GM21360 (cell line): ENCODE data around the gene ZBTB2.

Experiments used
- ATAC-seq: cut with Tn5 transposase; IDR thresholded peaks from one replicate; pipeline ENCODE4 v1.9.1; 2021; ENCODE audit warnings: mild to moderate bottlenecking, moderate library complexity; ENCODE audit not compliant: unreplicated experiment

ZBTB2 gene, protein sequence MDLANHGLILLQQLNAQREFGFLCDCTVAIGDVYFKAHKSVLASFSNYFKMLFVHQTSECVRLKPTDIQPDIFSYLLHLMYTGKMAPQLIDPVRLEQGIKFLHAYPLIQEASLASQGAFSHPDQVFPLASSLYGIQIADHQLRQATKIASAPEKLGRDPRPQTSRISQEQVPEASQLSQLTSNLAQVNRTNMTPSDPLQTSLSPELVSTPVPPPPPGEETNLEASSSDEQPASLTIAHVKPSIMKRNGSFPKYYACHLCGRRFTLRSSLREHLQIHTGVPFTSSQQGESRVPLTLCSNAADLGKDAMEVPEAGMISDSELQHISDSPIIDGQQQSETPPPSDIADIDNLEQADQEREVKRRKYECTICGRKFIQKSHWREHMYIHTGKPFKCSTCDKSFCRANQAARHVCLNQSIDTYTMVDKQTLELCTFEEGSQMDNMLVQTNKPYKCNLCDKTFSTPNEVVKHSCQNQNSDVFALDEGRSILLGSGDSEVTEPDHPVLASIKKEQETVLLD

DNA sequence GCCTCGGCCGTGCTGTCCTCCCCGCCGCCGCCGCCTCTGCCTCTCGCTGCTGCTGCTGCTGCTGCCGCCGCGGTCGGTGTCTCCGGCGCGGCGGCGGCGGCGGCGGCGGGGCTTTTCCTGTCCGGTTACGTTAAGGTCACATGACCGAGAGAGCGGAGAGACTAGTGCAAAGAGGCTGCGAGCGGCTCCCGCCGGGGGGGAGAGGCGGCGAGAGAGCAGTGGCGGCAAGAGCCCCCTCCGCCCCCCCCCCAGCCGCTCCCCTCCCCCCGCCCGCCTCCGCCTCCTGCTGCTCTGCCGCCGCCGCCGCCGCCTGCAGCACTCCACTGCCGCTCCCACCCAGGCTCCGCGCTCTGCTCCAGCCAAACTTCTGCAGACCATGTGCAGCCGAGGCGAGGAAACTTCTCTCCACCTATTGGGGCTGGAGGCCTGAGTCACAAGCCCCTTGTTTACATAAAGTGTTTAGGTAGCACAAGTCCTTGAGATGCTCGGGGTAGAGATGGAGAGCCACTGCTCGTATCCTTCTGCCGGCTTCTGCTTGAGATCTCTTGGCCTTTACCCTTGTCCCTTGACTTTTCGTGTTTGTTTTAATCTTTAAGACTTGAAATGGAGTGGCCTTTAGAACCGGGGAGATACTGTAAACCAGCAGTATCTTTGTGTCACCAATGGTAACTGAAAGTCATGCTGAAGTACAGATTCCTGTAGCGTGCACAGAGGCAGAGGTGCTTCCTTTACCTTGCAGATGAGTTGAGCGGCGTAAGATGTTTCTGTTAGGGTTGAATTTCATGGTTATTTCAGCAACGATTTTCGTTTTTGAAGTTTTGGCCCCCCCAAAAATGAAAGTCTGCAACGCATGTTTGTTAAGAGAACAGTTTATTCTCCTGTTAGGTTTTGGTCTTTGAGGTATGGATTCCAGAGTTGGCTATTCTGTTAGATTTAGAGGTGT, at the start of gene ZBTB2:
Gene ZBTB2, minus strand, starts transcription at position 89 of the 943 bp plus-strand sequence. CDS start 17,922 bp downstream, outside the sequence.
- ATAC-seq = peak; percentile 17

DNA sequence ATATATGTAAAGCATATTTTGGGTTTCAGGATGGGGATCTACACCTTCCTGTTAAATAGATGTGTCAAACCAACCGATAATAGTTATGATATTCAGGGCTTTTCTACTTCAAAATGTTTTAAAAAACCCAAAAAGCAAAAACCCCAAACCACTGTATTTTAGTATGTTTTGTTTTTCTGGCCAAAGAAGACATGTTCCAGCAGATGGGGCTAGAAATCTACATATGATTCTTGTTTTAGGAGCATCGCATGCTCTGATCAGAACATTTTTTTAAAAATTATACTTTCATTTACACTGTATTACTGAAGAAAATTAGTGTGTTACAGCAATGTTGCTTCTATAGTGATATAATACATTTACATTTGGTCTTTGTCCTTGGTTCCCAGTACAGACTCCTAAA, 49.6 kb upstream of the ZBTB2 start:
- peak; percentile 37 for ATAC-seq

DNA sequence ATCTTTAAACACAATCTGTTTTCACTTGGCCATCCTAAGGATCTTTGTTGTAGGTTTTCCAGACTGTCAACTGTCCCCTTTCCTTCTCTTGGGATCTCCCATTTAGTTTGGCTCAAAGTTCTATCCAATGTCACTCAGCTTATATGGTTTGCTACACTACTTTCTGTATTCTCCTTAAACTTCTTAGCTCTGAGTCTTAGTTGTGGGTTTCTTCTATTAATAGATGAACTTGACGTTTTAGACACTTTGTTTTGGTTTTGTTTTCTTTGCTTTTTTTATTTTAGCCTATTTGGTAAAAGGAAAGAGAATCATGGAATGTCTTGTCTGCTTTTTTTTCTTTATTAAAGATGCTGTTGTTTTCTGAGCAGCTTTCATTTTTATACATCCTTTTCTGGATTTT, 49.1 kb upstream of the ZBTB2 start:
- peak; percentile 67 for ATAC-seq

DNA sequence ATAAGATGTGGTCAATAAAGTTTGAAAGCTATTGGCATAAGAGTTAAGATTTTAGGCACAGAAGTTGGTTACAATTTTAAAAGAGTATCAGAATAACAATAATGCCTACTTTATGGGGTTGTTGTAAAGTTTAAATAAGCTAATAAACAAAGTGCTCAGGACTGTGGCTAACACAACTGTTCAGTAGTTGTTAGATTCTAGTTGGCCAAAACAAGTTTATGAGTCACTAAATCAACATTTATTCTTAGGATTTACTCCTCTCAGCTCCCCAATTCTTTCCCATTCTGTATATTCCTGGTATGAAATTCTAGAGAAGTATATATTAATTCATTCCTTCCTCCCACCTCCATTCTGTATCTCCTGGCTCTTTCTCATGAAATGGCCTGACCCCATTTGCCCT, 46.0 kb upstream of the ZBTB2 start:
- ATAC-seq = no peak

DNA sequence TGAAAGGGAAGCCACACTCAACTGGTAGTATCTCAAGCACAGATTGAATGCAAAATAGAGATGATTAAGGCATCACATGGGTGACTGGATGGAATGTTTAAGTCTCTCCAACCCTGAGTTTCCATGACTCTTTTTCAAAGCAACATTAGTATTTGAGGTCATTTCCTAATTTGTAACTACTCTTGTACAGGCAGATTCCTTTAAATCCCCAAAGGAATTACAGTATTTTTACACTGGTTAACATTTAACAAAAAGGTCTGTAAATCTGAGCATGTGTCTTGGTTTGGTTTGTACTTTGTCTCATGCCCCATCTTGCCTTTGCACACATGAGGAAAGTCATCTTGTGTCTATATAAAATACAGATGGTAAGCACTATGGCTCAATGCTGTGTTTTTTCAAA, 45.4 kb upstream of the ZBTB2 start:
- ATAC-seq = no peak

DNA sequence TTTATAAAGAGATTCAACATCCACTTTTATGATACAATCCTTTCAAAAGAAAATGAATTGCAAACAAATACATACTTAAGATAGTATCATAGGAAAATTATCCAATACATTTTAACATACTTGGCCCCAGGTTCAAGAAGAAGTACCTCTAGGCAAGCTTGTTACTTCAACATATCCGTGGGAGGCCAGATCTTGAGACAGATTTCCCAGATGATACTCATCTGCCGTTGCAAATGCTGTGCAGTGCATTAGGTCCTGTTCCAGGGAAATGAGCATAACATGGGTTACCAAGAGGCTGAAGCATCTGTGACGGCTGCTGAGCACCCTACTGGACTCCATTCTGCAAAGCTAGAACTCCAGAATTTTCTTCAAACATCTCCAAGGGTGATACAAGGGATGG, 44.9 kb upstream of the ZBTB2 start:
- ATAC-seq = no peak

DNA sequence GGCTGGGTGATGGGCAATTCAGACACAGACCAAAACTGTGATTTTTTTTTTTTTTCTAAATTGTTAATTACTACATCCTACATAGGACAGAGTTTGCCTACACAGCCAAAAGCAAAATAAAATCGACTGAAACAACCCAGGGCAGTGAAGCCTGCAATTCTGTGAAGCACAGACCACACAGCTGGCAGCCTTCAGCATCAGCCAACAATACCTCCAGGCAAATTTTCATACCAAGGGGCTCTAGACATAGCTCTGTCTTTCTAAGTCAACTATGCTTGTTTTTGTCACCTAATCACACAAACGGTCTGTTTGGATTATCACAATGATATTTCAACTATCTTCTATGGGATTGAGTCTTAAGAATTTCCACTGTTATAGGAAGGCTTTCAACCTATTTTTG, 43.0 kb upstream of the ZBTB2 start:
- ATAC-seq = no peak

DNA sequence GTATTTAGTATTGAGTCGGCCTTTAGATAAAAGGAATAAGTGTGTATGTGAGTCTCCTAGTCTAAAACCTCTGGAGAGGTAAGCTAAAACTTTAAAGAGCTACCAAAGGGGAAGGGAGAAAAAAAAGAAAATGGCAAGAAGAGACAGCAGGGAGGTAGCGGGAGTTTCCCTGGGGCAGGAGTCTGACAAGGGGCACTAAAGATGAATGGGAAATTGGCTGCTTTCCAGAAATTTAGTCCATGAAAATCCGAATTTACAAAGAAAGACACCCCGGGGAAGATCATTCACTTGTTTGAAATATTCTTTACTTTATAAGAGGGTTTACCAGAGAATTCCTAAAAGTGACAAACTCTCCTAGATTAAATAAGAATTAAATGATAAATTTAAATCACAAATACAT, 41.3 kb upstream of the ZBTB2 start:
- no peak for ATAC-seq

DNA sequence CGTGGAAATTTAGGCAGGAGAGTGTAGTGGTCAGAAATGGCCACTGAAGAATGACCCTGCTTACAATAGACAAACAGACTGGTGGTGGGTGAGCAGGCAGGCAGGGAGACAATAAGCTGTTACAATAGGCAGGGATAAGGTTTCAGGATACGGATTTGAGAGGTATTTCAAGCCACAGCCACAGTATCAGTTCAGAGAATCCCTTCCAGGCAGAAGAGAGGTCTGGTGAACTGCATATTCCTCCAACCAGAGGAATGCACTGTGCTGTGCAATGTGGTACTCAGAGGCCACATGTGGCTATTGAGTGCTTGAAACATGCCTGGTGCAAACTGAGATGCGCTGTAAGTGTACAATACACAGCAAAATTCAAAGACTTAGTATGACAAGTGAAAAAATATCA, 40.0 kb upstream of the ZBTB2 start:
- ATAC-seq = no peak

DNA sequence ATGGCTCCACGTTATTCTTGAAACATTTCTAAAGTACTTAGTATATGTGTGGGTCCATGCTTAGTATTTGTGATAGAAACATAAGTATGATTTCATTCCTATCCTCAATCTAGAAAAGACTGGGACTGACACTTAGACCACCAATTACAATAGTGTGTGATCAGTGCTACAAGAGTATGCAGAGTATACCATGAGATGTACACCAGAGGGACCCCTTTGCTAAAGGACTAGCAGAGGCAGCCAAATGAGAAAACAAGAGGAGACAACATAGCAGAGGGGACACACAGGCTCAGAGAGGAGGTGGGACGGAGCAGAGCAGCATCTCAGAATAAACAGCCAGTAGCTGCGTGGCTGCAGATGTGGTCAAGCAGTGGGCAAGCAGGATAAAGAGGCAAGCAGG, 39.5 kb upstream of the ZBTB2 start:
- ATAC-seq = no peak

DNA sequence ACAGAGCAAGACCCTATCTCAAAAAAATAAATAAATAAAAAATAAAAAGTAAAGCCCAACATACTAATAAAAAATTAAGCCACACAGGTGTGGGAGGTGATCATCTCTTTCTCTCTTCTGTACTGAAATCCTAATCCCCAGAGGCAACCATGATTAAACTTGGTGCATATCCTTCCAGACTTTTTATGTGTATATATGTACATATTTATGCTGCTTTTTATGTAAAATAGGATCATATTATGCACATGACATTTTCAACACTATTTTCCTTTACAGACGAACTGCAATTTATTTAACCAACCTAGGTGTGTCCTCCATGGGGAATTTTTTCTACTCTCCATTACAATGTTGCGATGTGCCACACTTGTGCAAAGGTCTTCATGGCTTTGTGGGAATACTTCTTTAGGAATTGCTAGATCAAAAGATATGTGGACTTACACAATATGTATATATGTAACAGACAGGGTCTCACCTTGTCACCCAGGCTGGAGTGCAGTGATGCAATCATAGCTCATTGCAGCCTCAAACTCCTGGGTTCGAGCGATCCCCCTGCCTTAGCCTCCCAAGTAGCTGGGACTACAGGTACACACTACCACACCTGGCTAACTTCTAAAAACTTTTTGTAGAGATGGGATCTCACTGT, 36.9 kb upstream of the ZBTB2 start:
- ATAC-seq = no peak

DNA sequence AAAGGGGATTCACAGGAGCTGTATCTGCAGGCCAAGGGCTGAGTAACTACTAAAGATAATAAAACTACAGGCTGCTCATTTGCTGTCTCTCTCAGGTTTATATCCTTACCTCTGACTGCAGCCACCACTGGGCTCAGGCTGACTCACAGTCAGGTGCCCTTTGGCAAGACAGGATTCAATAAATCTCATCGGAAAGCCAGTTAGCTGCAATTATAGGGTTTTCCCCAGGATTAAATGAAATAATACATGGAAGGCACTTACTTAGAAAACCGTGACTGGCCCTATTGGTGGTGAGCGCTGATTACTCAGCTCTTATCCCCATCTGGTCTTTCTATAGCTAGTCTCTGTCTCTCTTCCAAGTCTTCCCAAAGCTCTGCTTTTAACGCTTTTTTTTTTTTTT, 34.2 kb upstream of the ZBTB2 start:
- ATAC-seq = no peak

DNA sequence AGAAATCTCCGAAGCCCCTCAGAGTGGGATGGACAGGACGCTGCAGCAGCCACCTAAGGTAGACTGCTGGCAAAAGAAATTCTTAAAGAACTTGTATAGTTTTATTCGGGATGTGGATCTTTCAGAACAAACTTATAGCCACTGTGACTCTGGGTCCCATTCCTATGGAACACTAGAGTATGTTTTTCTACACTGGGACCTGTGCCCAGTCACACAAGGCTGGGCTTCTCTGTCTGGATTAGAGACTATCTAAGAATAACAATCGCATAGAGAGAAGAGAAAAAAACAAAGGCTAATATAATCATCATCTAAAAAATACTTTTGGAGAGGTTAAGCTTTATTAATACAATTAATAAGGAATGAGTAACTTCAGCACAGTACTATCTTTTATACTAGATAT, 31.6 kb upstream of the ZBTB2 start:
- ATAC-seq = no peak

DNA sequence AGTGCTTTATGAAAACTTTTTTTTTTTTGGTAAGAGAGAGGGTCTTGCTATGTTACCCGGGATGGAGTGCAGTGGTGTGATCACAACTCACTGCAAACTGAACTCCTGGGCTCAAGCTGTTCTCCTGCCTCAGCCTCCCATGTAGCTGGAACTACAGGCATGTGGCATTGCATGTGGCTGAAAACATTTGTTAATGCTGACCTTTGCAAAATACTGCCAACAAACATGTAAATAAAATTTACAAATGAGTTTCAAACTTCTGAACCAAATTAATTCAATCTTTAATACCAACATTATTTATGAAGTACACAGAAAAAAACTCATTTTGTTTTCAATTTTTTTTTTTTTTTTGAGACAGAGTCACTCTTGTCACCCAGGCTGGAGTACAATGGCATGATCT, 26.1 kb upstream of the ZBTB2 start:
- ATAC-seq = no peak

DNA sequence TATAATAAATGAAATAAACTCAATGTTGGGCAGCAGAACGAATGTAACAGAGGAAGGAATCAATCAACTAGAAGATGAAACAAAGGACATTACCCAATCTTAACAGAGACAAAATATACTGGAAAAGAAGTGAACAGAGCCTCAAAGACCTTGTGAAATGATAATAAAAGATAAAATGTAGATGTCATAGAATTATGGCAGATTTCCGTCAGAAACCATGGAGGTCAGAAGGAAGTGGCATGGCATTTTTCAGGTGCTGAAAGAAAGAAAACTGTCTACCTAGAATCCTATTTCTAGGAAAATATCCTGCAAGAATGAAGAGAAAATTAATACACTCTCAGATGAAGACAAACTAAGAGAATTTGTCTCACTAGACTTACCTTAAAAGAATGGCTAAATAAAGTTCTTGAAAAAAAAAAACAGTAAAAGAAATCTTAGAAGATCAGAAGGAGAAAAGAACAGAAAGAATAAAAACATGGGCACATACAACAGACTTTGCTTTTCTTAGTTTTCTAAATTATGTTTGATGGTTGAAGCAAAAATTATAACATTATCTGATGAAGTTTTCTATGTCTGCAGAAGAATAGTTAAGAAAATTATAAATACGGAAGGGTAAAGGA, 23.4 kb upstream of the ZBTB2 start:
- no peak for ATAC-seq

DNA sequence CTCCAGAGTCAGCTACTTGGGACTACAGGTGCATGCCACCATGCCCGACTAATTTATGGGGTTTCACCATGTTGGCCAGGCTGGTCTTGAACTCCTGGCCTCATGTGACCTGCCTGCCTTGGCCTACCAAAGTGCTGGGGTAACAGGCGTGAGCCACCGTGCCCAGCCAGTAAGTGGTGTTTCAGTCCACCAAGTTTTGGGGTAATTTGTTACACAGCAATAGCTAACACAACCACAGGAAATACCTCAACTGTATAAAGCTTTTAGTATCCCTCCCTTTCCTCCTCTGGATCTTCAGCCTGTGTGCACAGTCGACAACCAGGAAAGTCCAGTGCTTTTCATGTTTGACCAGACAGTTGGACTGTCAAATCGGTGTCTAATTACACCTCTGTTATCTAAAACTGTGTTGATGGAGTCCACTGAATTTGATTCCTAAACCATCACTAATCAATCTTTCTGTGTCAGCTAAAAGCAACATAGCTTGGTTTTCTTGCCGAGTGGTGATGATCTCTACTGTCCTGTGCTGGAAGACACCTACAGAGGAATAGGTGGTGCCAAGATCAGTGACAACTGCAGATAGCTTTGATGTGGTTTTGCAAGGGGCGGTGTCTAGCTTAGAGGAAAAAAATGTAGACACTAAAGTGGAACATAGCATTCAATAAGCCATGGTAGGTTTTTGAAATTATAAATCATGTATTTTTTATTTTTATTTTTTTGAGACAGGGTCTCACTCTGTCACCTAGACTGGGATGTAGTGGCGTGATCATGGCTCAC, 22.2 kb upstream of the ZBTB2 start:
- no peak for ATAC-seq

DNA sequence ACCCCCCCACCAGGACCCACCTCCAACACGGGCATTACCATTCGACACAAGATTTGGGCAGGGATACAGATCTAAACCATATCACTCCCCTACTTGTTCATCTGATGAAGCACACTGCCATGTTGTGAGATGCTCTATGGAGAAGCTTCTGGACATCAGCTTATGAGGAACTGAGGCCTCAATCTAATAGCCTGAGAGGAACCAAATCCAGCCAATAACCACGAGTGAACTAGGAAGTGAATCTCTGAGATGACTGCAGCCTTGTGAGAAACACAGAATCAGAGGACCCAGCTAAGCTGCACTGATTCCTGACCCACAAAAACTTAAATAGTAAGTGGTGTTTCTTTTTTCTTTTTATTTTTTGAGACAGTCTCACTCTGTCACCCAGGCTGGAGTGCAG, 21.6 kb upstream of the ZBTB2 start:
- ATAC-seq = no peak

DNA sequence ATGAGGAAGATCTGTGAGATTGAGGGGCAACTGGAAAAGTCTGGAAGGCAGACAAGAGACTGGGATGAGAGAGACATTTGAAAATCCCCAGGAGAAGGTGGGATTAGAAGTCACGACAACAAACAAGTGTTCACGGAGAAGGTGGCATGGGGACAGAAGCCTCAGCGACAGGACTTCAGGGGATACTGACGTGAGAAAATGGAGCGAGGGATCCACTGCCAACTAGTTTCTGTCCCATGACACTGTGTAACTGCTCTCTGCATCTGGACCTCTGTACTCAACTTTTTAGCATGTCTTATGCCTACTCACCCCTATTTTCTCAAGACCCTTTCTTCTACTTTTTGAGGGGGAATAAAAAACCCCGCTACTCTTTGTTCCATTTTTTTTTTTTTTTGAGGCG, 18.3 kb upstream of the ZBTB2 start:
- no peak for ATAC-seq

DNA sequence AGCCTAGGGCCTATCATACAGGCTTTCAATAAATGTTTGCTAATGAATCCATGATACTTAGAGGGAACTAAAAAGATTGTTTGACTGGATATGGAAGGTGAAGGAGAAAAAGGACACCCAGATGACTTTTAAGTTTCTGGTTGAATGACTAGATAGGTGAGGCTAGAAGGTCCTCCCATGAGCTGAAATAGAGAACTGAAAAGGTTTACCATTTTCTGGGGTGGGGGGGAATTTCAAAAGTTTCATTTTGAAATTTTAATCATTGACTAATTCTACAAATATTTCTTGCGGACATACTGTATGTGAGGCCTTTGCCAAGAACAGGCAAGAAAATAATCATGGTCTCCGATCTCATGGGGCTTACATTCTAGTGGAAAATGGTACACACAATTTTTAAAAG, 17.9 kb upstream of the ZBTB2 start:
- no peak for ATAC-seq

DNA sequence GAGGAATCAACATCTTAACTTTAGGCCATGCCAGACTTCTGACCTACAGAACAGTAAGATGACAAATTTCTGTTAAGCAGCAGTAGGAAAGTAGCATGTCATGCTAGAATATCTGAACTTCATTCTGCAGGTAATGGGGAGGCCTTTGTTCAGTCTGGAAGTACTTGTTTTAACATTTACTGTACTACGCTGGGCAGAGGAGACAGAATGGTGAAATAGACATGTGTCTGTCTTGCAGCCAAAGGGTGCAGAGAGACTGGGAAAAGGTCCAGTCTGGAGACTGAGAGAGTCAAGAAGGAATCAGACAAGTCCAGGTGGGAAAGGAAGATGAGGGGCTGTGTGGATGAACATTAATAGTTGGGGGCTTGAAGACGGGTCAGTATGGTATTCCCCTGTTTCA, 17.5 kb upstream of the ZBTB2 start:
- ATAC-seq = no peak
